D341Med (cell line): Measurements from ENCODE around the gene AGL.
"Not testable (repeated sequence)": the region's sequence is repeated elsewhere in the genome, so short reads cannot be mapped to it uniquely, and the experiment has no call there.

Experiments used
- DNase-seq: peaks from one replicate; pipeline ENCODE4 v3.0.0; 2012; ENCODE audit warnings: low spot score

The AGL gene

DNA sequence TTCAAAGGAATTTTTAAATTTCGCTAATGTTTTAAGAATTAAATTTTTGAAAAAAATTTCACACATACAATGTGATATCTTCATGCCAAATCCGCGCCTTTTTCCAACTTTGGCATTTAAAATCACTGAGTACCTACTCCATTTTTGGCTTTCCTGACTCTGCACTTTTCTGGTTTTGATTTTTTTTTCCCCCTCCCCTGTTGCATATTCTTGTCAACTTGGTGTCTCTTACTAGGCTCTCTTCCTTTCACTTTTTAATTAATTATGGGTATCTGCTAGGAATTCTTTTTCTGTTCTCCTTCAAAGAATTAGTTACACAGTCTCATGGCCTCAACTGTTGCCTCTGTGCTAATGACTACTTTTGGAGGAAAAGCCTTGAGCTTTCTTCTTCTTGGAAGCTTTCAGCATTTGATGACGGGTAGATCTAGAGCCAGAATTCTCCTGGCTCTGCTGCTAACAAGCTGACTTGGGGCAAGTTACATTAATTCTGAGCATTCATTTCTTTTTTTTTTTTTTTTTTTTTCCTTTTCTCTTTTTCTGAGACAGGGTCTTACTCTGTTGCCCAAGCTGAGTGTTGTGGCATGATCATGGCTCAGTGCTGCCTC, 1.8 kb downstream of the AGL start:
- no peak for DNase-seq

DNA sequence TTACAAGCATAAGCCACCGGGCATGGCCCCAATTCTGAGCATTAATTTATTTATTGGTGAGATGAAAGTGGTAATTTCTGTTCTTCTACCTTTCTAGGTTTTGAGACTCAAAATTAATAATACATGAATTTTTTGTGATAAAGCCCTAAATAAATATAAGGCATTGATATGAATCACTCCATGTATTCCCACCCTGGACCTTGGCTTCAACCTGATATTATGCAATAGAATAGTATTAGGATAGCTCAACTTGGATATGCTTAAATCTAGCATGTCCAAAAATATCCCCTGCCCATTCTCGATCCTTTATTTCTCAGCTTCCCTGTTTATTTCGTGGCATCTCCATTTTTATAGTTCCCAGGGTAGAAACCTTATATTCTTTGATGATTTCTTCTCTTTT, 2.5 kb downstream of the AGL start:
- DNase-seq: no peak

DNA sequence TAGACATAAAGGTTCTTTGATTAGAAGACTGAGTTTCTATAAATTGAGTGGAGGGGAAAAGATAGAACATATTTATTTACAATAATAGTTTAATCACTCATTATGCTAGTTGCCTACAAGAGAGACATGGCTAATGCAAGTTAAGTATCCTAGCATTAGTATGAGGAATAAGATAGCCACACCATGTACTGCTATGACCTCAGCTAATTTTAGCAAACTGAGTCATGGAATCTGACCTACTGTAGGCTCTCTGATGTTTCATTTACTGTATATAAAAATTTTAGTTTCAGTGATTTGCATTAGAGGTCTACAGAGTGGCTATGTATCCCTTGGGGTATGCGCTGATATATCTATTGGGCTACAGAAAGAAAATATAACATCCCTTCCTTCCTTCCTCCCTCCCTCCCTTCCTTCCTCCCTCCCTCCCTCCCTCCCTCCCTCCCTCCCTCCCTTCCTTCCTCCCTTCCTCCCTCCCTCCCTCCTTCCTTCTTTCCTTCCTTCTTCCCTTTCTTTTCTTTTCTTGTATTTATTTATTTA, 5.8 kb downstream of the AGL start:
- DNase-seq: no peak

DNA sequence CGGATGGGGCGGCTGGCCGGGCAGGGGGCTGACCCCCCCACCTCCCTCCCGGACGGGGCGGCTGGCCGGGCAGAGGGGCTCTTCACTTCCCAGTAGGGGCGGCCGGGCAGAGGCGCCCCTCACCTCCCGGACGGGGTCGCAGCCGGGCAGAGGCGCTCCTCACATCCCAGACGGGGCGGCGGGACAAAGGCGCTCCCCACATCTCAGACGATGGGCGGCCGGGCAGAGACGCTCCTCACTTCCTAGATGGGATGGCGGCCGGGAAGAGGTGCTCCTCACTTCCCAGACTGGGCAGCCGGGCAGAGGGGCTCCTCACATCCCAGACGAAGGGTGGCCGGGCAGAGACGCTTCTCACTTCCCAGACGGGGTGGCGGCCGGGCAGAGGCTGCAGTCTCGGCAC, 6.9 kb downstream of the AGL start:
- not testable (repeated sequence) for DNase-seq

DNA sequence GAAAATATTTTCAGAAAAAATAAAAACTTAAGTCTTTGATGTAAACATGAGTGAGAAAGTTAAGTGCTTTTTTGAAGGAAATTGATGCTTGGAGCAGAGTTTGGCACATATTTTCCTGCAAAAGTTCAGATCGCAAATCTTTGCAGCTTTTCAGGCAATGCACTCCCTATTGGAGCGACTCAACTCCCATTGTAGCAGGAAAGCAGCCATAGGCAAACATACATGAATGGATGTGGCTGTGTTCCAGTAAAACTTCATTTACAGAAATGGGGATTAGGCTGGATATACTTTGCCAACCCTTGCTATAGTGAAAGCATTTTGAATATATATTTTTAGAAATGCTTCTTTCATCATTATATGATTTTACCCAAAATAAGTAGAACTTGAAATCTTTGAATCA, 8.1 kb downstream of the AGL start:
- no peak for DNase-seq

DNA sequence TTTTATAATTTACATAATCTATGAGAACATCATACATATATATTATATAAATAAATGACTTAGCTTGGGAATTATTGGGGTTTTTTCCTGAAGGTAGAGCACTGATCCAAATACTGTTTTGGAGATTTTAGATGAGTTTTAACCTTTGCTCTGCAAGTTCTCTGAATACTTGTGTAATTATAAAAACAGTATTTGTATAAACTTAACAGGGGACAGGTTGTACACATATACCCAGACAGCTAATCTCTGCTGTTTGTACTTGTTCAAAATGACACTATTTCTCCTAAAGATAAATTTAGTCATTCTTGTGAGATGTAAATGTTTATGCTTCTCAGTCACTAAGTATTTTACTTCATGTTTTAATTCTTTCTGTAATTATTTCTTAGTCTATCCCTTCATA, 8.7 kb downstream of the AGL start:
- no peak for DNase-seq

DNA sequence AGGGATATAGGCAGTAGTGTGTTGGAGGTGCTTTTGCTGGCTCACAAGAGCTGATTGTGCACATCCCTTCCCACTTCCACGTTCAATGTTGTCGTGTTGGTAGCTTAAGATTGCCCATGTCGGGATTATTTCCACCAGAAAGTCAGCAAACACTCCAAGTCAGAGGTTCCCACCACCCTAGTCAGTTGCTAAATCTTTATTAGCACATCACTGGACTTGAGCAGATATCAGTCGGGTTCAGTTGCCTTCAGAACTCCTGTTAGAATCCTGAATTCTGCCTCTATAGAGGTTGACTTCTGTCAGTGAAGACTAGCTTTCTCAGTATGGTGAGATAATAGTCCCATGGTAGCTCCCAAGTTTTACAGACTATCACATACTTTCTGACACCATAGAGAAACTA, 10.5 kb downstream of the AGL start:
- no peak for DNase-seq

DNA sequence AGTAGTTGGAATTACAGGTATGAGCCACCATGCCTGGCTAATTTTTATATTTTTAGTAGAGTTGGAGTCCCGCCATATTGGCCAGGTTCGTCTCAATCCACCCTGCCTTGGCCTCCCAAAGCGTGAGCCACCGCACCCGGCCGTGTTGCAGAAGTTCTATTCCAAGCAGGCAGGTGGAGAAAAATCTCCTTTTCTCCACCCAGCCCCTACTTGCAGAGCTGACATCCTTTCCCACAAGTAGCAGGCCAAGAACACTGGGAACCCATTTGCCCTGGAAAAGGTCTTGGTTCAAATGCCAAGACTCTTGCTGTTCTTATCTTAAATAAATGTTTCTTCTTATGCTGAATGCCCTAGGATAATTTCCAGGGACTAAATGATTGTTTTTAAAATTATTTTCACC, 17.5 kb downstream of the AGL start:
- no peak for DNase-seq

DNA sequence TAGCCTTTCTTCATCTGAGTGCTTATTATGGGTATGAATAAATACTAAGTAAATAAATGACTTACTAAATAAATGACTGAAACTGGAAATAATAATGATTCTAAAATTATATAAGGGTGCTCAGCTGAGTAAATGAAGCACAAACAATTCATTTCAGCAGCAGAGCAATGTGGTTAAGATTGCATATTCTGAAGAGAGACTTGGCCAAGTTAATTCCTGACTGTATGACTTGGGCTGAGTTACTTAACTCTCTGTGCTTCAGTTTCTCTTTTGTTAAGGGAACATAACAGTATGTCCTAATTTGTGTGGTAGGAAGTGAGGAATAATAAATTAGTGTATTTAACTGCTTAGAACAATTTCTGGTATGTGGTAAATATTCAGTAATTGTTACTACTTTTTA, 19.1 kb downstream of the AGL start:
- no peak for DNase-seq

DNA sequence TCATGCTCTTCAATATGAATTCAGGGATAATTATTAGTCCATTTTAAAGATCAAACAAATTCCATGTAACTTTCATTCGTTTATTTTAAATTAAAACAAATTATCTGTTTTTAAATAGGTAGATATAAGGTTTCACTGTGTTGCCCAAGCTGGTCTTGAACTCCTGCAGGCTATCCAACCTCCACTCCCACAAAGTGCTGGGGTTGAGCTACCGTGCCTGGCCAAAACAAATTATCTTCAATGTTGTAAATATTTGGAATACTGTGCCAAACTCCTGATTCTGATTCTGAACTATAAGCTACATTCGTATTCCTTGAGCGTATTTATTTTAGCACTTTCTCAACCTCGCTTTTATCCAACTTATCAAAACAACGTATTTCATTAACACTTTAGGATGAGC, 19.6 kb downstream of the AGL start:
- DNase-seq: no peak

DNA sequence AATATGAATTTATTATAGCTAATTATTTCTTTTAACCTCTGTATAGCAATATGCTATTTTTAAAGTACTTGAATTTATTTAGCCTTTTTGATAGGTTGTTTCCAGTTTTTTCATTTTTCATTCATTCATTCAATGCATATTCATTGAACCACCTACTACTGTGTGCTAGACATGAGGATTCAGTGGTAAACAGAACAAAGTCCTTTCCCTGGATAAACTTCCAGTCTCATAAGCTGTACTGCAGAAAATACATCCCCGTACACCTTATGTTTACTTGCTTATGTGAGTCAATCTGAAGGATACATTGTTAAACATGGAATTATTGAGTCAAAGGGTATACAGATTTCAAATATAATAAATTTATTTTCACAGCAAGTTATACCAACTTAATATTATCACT, 21.9 kb downstream of the AGL start:
- no peak for DNase-seq

DNA sequence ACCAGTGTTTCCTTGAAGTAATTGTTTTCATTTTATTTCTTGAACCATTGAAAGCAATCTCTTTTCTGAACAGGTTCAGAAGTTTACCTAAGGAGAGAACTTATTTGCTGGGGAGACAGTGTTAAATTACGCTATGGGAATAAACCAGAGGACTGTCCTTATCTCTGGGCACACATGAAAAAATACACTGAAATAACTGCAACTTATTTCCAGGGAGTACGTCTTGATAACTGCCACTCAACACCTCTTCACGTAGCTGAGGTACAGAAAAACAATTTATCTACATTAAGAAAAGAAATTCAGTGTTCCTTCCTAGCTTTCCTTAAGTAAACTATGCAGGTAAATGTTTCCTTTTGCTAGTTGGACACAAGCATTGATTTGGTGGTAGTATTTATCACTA, 27.4 kb downstream of the AGL start:
- DNase-seq: no peak

DNA sequence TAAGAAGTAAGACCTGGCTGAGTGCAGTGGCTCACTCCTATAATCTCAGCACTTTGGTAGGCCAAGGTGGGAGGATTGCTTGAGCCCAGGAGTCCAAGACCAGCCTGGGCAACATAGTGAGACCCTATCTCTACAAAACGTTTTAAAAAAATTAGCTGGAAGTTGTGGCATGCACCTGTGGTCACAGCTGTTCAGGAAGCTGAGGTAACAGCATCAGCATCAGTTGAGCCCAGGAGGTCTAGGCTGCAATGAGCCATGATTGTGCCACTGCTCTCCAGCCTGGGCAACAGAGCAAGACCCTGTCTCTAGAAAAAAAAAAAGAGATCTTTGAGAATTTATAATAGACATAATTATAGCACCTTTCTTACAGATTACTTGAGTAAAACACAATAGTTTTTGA, 36.0 kb downstream of the AGL start:
- DNase-seq: no peak

DNA sequence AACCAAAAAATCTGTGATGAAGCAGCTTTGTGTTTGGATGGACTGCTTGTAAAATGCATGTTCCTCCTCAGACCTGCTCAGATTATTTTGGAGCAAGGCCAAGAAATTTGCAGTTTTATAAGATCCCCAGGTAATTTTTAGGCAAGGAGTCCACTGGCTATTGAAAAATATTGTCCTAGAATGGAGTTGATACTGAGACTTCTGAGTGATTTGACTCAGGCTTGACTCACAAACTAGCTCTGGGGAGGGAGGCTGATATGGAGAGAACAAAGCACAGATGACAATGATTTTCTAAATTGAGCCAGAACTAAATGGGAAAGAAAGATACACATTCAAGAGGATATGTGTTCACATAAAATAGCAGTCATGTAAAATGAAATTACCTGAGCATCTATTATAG, 36.7 kb downstream of the AGL start:
- no peak for DNase-seq

DNA sequence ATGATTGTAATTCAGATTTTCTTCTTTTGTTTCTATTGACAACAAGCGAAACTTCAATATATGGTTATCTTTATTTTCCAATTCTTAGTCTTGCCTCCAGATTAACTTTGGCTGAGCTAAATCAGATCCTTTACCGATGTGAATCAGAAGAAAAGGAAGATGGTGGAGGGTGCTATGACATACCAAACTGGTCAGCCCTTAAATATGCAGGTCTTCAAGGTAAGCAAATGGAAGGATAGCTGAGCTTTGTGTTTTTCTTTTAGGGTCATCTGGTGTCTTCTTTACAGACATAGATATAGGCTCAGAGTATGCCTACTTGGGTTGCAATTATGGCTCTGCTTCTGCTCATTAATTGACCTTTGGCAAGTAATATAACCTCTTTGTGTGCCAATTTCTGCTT, 37.7 kb downstream of the AGL start:
- DNase-seq: no peak

DNA sequence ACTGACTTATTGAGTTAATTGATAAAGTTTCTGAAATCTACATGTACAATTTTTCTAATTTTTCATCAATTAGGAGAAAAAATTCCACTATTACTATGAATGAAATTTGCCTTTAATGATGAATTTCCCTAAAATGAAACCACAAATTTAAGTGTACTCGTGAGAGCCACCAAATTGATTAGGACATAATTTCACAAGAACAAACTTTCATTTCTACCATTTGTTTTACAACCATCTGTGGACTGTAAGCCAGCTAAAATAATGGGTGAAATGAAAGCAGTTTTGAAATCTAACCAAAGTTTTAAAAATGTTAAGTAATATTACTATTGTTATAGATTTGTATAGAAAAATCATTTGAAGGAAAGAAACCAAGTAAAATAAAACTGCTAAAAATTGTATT, 41.8 kb downstream of the AGL start:
- DNase-seq: no peak

DNA sequence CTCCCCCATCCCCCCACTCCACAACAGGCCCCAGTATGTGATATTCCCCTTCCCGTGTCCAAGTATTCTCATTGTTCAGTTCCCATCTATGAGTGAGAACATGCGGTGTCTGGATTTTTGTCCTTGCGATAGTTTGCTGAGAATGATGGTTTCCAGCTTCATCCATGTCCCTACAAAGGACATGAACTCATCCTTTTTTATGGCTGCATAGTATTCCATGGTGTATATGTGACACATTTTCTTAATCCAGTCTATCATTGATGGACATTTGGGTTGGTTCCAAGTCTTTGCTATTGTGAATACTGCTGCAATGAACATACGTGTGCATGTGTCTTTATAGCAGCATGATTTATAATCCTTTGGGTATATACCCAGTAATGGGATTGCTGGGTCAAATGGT, 53.1 kb downstream of the AGL start:
- DNase-seq: not testable (repeated sequence)

DNA sequence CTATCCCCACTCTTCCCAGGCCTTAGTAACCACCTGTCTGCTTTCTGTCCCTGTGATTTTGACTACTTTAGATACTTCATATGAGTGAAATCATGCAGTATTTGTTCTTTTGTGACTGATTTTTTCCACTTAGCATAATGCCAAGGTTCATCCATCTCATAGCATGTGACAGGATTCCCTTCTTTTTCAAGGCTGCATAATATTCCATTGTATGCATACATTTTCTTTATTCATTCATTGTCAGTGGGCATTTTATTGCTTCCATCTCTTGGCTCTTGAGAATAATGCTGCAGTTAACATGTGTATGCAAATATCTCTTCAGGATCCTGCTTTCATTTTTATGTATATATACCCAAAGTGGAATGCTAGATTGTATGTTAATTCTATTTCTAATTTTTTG, 56.4 kb downstream of the AGL start:
- no peak for DNase-seq

DNA sequence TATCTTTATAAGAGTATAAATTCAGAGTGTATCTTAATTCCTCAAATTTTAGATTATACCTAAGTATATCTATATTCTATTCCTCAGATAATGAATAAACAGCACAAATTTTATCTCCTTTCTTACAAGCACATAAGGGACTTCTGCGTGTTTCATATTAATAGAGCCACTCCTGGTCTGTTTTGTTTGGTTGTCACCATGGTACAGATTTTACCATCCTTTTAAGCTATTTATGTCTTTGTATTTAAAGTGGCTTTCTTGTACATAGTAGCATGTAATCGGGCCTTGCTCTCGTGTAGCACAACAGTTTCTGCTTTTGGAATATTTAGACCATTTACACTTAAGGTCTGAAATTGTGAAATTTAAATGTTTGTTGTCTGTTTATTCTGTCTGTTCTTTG, 67.1 kb downstream of the AGL start:
- no peak for DNase-seq

DNA sequence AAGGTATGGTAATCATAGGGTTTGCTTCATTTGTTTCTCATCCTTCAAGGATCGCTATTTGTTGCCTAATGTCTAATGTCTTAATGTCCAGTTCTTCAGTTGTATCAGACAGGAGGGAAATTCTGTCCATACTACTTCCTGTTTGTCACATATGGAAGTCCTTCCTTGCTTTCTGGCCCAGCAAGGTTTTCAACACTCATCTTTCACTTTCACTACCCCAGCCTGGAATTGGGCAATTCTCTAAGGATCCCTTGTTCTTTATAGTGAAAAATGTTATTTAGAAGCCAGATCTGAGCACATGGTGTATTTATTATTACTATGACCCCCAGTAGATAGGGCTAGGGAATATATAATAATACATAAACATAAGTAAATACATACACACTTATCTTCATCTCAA, 69.1 kb downstream of the AGL start:
- no peak for DNase-seq

DNA sequence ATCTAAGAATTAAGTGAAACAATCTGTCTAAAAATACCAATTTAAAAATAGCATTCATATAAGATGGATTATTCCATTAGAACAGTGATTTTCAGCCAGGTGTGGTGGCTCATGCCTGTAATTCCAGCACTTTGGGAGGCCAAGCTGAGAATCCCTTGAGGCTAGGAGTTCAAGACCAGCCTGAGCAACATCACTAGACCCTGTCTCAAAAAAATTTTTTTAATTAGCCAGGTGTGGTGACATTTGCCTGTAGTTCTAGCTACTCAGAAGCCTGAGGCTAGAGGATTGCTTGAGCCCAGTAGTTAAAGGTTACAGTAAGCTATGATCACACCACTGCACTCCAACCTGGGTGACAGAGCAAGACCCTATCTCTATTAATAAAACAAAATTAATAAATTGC, 84.6 kb downstream of the AGL start:
- no peak for DNase-seq

DNA sequence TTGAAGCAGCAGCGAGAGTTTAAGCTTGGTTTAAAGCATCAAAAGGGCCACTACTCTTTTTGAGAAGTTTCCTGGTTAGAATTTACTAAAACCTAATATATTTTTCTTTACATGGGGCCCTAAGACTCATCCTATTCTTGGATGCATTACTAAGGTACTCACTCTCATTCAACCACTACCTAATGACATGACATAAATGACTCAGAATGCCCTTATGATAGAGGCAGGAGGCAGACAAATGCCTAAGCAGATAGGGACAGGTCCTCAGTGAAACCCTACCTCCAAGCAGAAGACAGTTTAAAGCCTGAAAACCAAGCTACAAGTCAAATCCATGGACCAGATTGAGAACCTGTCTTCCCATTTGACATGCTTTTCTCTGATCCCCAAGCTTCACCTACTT, 85.4 kb downstream of the AGL start:
- DNase-seq: no peak

DNA sequence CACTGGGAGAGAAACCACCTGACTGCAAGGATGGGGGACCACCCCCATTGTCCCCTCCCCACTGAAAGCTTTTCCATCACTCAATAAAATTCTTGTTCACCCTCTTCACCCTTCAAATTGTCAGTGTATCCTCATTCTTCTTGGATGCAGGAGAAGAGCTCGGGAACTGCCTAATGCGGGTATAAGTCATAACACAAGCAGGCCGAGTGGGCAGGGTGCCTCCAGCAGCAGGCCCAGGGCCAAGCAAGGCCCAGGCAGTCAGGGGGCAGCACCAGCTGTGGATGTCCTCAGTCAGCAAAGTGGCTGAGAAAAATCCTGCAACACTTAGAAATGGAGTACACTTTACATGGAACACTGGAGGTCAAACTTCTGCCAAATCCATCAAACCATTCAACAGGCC, 85.9 kb downstream of the AGL start:
- no peak for DNase-seq

DNA sequence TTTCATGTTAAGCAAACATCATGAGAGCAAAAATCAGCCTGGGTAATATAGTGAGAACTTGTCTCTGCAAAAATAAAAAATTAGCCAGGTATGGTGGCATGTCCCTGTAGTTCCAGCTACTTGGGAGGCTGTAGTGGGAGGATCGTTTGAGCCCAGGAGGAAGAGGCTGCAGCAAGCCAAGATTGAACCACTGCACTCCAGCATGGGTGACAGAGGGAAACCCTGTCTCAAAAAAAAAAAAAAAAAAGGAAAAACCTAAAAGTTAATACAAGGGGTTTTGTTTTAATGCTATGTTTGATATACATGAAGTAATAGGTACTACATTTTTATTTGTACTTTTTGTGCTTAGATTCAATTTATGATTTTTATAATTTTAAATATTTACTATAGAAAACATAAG, 92.6 kb downstream of the AGL start:
- no peak for DNase-seq
